GM23338 (cell line): ENCODE results near the gene FBXW12. TPM values are rescaled to one million over a fixed set of nuclear protein-coding genes. Genes with fewer than 3 reads are reported as not detected.

Source experiments
- ATAC-seq: fragments of 200-7000 bp; cut with Tn5 transposase; 3 replicates; pipeline ENCODE4 v1.9.1; 2020
- DNase-seq: peaks from one replicate; pipeline ENCODE4 v3.0.0-alpha.2; 2015; ENCODE audit warnings: low spot score
- H2AFZ ChIP-seq: fragments of 200-600 bp; sonication (generic); 2 replicates; pipeline ENCODE4 v1.8.0; 2016; ENCODE audit warnings: antibody characterized with exemption, mild to moderate bottlenecking, moderate library complexity
- H3F3A ChIP-seq: fragments of 200-600 bp; sonication (generic); replicated peaks from 2 replicates; pipeline ENCODE4 v1.8.0; 2017; ENCODE audit warnings: antibody characterized with exemption, mixed run types, low read depth
- H3K27ac ChIP-seq: fragments of 200-600 bp; sonication (generic); 2 replicates; pipeline ENCODE4 v1.6.1; 2016; ENCODE audit warnings: low read depth
- H3K27me3 ChIP-seq: fragments of 200-600 bp; sonication (generic); 2 replicates; pipeline ENCODE4 v1.8.0; 2016; ENCODE audit warnings: mild to moderate bottlenecking, mixed run types, moderate library complexity; ENCODE audit not compliant: insufficient read depth
- H3K36me3 ChIP-seq: fragments of 200-600 bp; sonication (generic); 2 replicates; pipeline ENCODE4 v1.8.0; 2016; ENCODE audit warnings: mild to moderate bottlenecking; ENCODE audit not compliant: insufficient read depth
- H3K4me1 ChIP-seq: fragments of 200-600 bp; sonication (generic); 2 replicates; pipeline ENCODE4 v1.8.0; 2016; ENCODE audit warnings: mild to moderate bottlenecking, moderate library complexity; ENCODE audit not compliant: insufficient read depth
- H3K4me2 ChIP-seq: fragments of 200-600 bp; sonication (generic); 2 replicates; pipeline ENCODE4 v1.7.1; 2017; ENCODE audit warnings: mixed run types
- H3K4me3 ChIP-seq: fragments of 200-600 bp; sonication (generic); 2 replicates; pipeline ENCODE4 v1.6.1; 2016; ENCODE audit warnings: mixed run types
- H3K79me2 ChIP-seq: fragments of 200-600 bp; sonication (generic); replicated peaks from 2 replicates; pipeline ENCODE4 v1.8.0; 2017; ENCODE audit warnings: mild to moderate bottlenecking; ENCODE audit not compliant: insufficient read depth
- H3K9me2 ChIP-seq: fragments of 200-600 bp; sonication (generic); 2 replicates; pipeline ENCODE4 v1.8.0; 2017; ENCODE audit not compliant: insufficient read depth
- H4K20me1 ChIP-seq: fragments of 200-600 bp; sonication (generic); replicated peaks from 2 replicates; pipeline ENCODE4 v1.8.0; 2017; ENCODE audit warnings: mild to moderate bottlenecking; ENCODE audit not compliant: insufficient read depth
- H3K27ac Mint-ChIP-seq: 2 replicates; pipeline ENCODE4 v1.8.0; 2020; ENCODE audit warnings: inconsistent platforms, mild to moderate bottlenecking, moderate library complexity, mixed read lengths
- H3K27me3 Mint-ChIP-seq: 3 replicates; pipeline ENCODE4 v1.8.0; 2022; ENCODE audit warnings: low read depth, mild to moderate bottlenecking, moderate library complexity, mixed read lengths, inconsistent platforms; ENCODE audit not compliant: insufficient read depth, poor library complexity
- H3K36me3 Mint-ChIP-seq: 3 replicates; pipeline ENCODE4 v1.8.0; 2021; ENCODE audit warnings: low read depth, mild to moderate bottlenecking, inconsistent platforms, moderate library complexity, mixed read lengths
- H3K4me1 Mint-ChIP-seq: 3 replicates; pipeline ENCODE4 v1.8.0; 2020; ENCODE audit warnings: mild to moderate bottlenecking, inconsistent platforms, mixed read lengths
- H3K4me3 Mint-ChIP-seq: 3 replicates; pipeline ENCODE4 v1.8.0; 2021; ENCODE audit warnings: moderate library complexity, mild to moderate bottlenecking, inconsistent platforms, mixed read lengths
- H3K9me3 Mint-ChIP-seq: 3 replicates; pipeline ENCODE4 v1.8.0; 2020; ENCODE audit warnings: moderate library complexity, mild to moderate bottlenecking, inconsistent platforms, mixed read lengths
- EZH2 ChIP-seq: fragments of 200-600 bp; sonication (generic); IDR thresholded peaks from one replicate; pipeline ENCODE4 v1.8.0; 2017; ENCODE audit warnings: antibody characterized with exemption, mild to moderate bottlenecking, low read depth; ENCODE audit not compliant: unreplicated experiment
- NANOG ChIP-seq: IDR thresholded peaks from 2 replicates; pipeline ENCODE4 v1.6.1; 2016; ENCODE audit warnings: antibody characterized with exemption, borderline replicate concordance
- POLR2AphosphoS5 ChIP-seq: IDR thresholded peaks from 2 replicates; pipeline ENCODE4 v1.6.1; 2016; ENCODE audit warnings: antibody characterized with exemption, low read depth
- STAT1 ChIP-seq: IDR thresholded peaks from one replicate; pipeline ENCODE4 v1.6.1; 2016; ENCODE audit warnings: antibody characterized with exemption; ENCODE audit not compliant: unreplicated experiment
- ZNF114 ChIP-seq: fragments of 250-450 bp; sonication (Bioruptor Pico); IDR thresholded peaks from 2 replicates; pipeline ENCODE4 v1.5.0; 2020; ENCODE audit warnings: mild to moderate bottlenecking, moderate library complexity
- ZNF331 ChIP-seq: fragments of 250-450 bp; sonication (Bioruptor Pico); IDR thresholded peaks from 2 replicates; pipeline ENCODE4 v1.5.0; 2020; ENCODE audit warnings: low read depth, mild to moderate bottlenecking, moderate library complexity
- polyA plus RNA-seq: library from polyadenylated mRNA; unstranded; fragments of >200 nt; fragmentation: Nextera tagmentation; extraction: Ambion mirVana; gene quantifications from 2 replicates; pipeline ENCODE4 v1.2.1, GENCODE V29; 2016
- total RNA-seq: library from RNA; depleted of rRNA; stranded (reverse); fragments of >200 nt; shearing (Covaris generic); gene quantifications from 2 replicates; pipeline ENCODE4 v1.2.3, GENCODE V29; 2014
- TF ChIP-seq, protein P1 (sequence below): fragments of 250-450 bp; sonication (Bioruptor Pico); IDR thresholded peaks from 2 replicates; pipeline ENCODE4 v1.5.0; 2020; ENCODE audit warnings: mild to moderate bottlenecking, moderate library complexity
- TF ChIP-seq, protein P2 (sequence below): IDR thresholded peaks from one replicate; pipeline ENCODE4 v1.6.1; 2018; ENCODE audit warnings: antibody characterized with exemption; ENCODE audit not compliant: unreplicated experiment
- TF ChIP-seq, protein P3 (sequence below), 2 experiments: fragments of 200-600 bp in 1 of 2; sonication (generic) in 1 of 2; conservative IDR thresholded peaks; 2 replicates each; pipeline versions ENCODE4 v1.5.1 to v1.6.1; 2016 to 2017; ENCODE audit warnings: antibody characterized with exemption in 2 of 2, low read depth in 2 of 2, mild to moderate bottlenecking in 2 of 2, moderate library complexity in 1 of 2

Gene FBXW12
- total and polyA plus RNA-seq, 2 experiments from 2014 or later, result 0.73 TPM; not detected in 1

DNA sequence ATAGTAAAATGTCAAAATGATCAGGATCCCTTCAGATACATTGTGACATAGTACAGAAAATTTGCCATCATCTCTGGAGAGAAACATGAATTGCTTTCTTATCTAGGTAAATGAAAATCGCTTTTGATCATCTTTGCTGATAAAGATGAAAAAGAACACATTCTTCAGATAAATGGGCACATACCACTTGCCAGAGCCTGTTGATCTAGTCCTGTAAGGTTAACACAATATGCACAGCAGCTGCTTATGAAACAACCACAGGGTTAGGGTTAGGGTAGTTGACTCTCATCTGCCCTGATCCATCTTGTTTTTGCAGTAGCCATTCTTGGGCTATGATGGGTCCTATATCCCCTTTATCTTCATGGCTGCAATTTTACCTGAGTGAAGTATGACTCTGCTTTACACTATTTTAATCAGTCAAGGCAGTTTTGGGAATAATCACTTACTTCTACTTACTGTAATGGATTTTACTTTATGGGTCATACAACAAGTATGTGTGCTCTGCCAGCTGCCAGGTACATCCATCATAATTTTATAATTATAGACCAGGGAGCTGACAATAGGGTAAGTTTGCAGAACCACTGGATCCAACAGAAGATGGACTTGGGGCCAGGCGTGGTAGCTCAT is 26.0 kb upstream of the FBXW12 start:
- H3K27ac Mint-ChIP-seq, result no peak overlapping the region
- H3K9me3 Mint-ChIP-seq, result no peaks in the 10 kb centered on the region
- TF ChIP-seq, protein P1, sequence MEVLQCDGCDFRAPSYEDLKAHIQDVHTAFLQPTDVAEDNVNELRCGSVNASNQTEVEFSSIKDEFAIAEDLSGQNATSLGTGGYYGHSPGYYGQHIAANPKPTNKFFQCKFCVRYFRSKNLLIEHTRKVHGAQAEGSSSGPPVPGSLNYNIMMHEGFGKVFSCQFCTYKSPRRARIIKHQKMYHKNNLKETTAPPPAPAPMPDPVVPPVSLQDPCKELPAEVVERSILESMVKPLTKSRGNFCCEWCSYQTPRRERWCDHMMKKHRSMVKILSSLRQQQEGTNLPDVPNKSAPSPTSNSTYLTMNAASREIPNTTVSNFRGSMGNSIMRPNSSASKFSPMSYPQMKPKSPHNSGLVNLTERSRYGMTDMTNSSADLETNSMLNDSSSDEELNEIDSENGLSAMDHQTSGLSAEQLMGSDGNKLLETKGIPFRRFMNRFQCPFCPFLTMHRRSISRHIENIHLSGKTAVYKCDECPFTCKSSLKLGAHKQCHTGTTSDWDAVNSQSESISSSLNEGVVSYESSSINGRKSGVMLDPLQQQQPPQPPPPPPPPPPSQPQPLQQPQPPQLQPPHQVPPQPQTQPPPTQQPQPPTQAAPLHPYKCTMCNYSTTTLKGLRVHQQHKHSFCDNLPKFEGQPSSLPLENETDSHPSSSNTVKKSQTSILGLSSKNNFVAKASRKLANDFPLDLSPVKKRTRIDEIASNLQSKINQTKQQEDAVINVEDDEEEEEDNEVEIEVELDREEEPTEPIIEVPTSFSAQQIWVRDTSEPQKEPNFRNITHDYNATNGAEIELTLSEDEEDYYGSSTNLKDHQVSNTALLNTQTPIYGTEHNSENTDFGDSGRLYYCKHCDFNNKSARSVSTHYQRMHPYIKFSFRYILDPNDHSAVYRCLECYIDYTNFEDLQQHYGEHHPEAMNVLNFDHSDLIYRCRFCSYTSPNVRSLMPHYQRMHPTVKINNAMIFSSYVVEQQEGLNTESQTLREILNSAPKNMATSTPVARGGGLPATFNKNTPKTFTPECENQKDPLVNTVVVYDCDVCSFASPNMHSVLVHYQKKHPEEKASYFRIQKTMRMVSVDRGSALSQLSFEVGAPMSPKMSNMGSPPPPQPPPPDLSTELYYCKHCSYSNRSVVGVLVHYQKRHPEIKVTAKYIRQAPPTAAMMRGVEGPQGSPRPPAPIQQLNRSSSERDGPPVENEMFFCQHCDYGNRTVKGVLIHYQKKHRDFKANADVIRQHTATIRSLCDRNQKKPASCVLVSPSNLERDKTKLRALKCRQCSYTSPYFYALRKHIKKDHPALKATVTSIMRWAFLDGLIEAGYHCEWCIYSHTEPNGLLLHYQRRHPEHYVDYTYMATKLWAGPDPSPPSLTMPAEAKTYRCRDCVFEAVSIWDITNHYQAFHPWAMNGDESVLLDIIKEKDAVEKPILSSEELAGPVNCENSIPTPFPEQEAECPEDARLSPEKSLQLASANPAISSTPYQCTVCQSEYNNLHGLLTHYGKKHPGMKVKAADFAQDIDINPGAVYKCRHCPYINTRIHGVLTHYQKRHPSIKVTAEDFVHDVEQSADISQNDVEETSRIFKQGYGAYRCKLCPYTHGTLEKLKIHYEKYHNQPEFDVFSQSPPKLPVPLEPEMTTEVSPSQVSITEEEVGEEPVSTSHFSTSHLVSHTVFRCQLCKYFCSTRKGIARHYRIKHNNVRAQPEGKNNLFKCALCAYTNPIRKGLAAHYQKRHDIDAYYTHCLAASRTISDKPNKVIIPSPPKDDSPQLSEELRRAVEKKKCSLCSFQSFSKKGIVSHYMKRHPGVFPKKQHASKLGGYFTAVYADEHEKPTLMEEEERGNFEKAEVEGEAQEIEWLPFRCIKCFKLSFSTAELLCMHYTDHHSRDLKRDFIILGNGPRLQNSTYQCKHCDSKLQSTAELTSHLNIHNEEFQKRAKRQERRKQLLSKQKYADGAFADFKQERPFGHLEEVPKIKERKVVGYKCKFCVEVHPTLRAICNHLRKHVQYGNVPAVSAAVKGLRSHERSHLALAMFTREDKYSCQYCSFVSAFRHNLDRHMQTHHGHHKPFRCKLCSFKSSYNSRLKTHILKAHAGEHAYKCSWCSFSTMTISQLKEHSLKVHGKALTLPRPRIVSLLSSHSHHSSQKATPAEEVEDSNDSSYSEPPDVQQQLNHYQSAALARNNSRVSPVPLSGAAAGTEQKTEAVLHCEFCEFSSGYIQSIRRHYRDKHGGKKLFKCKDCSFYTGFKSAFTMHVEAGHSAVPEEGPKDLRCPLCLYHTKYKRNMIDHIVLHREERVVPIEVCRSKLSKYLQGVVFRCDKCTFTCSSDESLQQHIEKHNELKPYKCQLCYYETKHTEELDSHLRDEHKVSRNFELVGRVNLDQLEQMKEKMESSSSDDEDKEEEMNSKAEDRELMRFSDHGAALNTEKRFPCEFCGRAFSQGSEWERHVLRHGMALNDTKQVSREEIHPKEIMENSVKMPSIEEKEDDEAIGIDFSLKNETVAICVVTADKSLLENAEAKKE, result no peak
- TF ChIP-seq, protein P2, sequence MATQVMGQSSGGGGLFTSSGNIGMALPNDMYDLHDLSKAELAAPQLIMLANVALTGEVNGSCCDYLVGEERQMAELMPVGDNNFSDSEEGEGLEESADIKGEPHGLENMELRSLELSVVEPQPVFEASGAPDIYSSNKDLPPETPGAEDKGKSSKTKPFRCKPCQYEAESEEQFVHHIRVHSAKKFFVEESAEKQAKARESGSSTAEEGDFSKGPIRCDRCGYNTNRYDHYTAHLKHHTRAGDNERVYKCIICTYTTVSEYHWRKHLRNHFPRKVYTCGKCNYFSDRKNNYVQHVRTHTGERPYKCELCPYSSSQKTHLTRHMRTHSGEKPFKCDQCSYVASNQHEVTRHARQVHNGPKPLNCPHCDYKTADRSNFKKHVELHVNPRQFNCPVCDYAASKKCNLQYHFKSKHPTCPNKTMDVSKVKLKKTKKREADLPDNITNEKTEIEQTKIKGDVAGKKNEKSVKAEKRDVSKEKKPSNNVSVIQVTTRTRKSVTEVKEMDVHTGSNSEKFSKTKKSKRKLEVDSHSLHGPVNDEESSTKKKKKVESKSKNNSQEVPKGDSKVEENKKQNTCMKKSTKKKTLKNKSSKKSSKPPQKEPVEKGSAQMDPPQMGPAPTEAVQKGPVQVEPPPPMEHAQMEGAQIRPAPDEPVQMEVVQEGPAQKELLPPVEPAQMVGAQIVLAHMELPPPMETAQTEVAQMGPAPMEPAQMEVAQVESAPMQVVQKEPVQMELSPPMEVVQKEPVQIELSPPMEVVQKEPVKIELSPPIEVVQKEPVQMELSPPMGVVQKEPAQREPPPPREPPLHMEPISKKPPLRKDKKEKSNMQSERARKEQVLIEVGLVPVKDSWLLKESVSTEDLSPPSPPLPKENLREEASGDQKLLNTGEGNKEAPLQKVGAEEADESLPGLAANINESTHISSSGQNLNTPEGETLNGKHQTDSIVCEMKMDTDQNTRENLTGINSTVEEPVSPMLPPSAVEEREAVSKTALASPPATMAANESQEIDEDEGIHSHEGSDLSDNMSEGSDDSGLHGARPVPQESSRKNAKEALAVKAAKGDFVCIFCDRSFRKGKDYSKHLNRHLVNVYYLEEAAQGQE, result no peak
- TF ChIP-seq ZNF114 (CRISPR knock-in tag) (no peak), EZH2 (no peak), POLR2AphosphoS5 (no peak), STAT1 (no peak), ZNF331 (CRISPR knock-in tag) (no peak), NANOG (no peak)
- TF ChIP-seq, protein P3, sequence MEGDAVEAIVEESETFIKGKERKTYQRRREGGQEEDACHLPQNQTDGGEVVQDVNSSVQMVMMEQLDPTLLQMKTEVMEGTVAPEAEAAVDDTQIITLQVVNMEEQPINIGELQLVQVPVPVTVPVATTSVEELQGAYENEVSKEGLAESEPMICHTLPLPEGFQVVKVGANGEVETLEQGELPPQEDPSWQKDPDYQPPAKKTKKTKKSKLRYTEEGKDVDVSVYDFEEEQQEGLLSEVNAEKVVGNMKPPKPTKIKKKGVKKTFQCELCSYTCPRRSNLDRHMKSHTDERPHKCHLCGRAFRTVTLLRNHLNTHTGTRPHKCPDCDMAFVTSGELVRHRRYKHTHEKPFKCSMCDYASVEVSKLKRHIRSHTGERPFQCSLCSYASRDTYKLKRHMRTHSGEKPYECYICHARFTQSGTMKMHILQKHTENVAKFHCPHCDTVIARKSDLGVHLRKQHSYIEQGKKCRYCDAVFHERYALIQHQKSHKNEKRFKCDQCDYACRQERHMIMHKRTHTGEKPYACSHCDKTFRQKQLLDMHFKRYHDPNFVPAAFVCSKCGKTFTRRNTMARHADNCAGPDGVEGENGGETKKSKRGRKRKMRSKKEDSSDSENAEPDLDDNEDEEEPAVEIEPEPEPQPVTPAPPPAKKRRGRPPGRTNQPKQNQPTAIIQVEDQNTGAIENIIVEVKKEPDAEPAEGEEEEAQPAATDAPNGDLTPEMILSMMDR (conservative IDR thresholded peaks at IDR 0.05; ENCODE audit: low read depth in 2 of 2), result no peak
- no peak overlapping the region for H2AFZ ChIP-seq
- H3K4me3 ChIP-seq, result no peak overlapping the region
- H3K27ac ChIP-seq, result no peak overlapping the region
- no peaks in the 10 kb centered on the region for H3K4me1 Mint-ChIP-seq
- H3K36me3 ChIP-seq, result no peaks in the 10 kb centered on the region
- ATAC-seq, result no peak
- H3K27me3 ChIP-seq, result no peaks in the 10 kb centered on the region
- no peaks in the 10 kb centered on the region for H3K27me3 Mint-ChIP-seq
- H3K4me3 Mint-ChIP-seq, result no peak overlapping the region
- no peaks in the 10 kb centered on the region for H3K36me3 Mint-ChIP-seq
- no peak for DNase-seq
- no peak overlapping the region for H3K4me2 ChIP-seq
- H4K20me1 ChIP-seq, result no peaks in the 10 kb centered on the region
- H3K9me2 ChIP-seq, result no peaks in the 10 kb centered on the region
- H3K4me1 ChIP-seq, result no peaks in the 10 kb centered on the region
- no peaks in the 10 kb centered on the region for H3K79me2 ChIP-seq
- 0 out of 2 replicates have a peak, but pooled peaks cover 3% of the 10 kb centered on the region for H3F3A ChIP-seq
